ENCODE results near the gene SH2D5.

SH2D5 gene

DNA sequence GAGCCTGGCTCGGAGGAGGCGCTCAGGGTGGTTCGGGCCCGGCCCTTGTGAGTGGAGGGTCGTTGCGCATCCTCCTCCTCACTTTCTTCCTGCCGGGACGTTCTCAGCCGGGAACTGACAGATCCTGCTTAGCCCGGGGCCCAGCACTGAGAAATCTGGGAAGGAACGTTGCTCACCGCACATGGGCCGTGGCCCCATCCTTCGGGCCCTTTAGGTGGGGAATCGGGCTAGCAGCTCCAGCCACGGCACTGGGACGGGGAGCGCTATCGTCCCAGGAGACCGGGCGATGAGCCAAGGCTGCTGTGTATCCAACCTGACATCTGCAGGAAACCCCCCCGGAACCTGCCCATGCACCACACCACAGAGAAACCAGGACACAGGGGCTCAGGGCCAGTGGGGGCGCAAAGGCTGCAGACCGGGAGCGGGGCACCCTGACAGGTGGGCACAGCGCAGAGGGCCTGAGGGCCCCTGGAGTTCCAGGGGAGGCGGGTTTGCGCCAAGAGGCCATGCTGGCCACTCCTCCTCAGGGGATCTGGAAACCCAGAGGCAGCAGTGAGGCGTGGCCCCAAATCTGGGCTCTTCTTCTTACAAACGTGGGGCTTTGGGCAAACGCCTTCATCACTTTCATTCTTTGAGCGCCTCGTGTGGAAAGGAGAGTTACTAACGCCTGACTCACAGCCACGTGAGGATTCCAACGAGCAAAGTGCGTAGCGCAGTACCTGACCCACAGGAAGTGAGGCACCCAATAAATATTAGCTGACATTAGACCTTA is at the start of gene SH2D5:
SH2D5 (minus strand) TSS at position 116 of the 772 bp plus-strand sequence. CDS start 4,659 bp downstream, outside the sequence.
- DNase-seq: peak; percentile 74

- no peak for DNase-seq
Observed at GRCh38 chr1:20775700-20776099, 43.2 kb upstream of the SH2D5 start.

GRCh38 chr1:20771780-20772179 is 39.3 kb upstream of the SH2D5 start:
- DNase-seq: no peak

DNA sequence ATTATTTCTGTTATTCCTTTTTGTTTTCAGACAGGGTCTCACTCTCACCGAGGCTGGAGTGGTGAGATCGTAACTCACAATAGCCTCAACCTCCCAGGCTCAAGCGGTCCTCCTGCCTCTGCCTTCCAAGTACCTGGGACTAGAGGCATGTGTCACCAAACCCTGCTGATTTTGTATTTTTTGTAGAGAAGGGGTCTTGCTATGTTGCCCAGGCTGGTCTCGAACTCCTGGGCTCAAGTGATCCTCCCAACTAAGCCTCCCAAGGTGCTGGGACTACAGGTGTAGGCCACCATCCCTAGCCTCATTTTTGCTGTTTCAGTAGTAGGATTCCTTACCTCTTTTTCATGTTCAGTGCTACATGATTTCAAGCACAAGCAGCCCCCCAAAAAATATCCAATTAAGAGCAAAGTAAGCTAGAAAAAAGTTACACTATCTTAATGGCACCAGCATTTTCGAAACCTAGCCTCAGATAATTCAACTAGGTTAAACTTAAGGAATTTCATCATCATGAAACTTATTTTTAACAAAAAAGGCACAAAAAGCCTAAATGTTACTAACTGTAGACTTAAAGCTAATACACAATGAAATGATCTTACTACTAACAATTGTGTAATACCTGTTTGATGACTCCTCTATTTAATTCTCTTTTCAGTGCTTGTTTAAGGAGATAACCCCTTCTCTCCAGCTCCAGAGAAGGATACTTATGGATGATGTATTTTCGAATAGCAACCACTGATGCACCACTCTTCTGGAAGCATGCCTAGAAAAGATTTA is 38.0 kb upstream of the SH2D5 start:
- DNase-seq: no peak

GRCh38 chr1:20767271-20767670 is 34.8 kb upstream of the SH2D5 start:
- no peak for DNase-seq

GRCh38 chr1:20763417-20763816 is 30.9 kb upstream of the SH2D5 start:
- DNase-seq: no peak

DNA sequence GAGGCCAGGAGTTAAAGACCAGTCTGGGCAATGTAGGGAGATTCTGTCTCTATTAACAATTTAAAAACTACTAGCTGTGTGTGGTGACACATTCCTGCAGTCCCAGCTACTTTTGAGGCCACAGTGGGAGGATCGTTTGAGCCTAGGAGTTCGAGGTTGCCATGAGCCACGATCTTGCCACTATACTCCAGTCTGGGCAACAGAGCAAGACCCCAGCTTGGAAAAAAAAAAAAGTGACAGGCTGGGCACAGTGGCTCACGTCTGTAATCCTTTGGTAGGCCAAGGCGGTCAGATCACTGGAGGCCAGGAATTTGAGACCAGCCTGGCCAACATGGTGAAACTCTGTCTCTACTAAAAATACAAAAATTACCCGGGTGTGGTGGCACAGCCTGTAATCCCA is 27.8 kb upstream of the SH2D5 start:
- DNase-seq: no peak

DNA sequence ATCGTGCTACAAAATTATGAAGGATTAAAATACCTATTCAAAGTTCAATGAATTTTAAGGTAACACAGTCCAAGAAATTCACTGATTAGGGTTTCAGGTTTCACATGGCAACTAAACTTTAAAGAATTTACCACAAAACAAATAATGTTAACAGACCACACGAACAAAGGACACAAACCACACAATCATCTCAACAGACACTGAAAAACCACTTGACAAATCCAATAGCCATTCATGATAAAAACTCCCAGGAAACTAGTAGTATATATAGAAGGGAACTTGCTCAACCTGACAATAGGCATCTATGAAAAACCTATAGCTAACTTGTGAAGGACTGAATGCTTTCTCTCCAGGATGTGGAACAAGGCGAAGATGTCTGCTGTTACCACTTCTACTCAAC is 21.1 kb upstream of the SH2D5 start:
- no peak for DNase-seq

GRCh38 chr1:20751462-20751990 is 19.0 kb upstream of the SH2D5 start:
- no peak for DNase-seq

DNA sequence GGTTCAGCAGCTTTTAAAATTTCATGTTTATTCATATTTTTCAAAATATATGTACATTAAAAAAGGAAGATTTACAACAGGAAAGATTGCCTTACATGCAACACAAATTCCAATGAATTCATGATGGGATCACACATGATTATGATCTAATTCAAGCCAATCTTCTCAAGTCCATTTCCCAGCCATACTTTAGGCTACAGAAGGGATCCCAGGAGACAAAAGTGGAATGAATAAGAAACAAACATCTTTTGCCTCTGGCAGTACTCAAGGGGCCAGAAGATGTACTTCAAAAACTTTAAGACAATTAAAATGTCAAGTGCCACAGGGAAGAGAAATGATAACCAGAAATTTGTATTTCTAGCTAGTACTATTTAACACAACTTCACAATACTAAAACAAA is 10.2 kb upstream of the SH2D5 start:
- no peak for DNase-seq

GRCh38 chr1:20740781-20741180 is 8.3 kb upstream of the SH2D5 start:
- no peak for DNase-seq

DNA sequence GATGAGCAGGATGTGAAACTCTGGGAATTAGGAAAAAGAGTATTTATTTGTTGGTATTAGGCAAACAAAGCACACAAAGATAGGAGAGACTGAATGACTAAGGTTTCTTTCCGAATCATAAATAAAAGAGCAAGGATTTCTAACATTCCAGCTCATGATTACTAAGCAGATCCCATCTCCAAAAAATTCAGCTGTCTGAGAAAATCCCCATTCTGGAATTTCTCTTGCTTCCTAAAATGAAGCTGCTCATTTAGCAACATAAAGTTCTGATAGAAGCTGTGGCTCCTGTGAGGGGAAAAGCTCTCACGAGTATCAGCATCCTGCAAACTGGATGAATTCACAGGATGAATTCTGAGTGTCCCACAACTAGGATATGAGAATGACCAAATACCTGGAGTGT is 6.7 kb upstream of the SH2D5 start:
- DNase-seq: no peak

- DNase-seq: no peak
Observed at GRCh38 chr1:20735581-20736111, 3.1 kb upstream of the SH2D5 start.

DNA sequence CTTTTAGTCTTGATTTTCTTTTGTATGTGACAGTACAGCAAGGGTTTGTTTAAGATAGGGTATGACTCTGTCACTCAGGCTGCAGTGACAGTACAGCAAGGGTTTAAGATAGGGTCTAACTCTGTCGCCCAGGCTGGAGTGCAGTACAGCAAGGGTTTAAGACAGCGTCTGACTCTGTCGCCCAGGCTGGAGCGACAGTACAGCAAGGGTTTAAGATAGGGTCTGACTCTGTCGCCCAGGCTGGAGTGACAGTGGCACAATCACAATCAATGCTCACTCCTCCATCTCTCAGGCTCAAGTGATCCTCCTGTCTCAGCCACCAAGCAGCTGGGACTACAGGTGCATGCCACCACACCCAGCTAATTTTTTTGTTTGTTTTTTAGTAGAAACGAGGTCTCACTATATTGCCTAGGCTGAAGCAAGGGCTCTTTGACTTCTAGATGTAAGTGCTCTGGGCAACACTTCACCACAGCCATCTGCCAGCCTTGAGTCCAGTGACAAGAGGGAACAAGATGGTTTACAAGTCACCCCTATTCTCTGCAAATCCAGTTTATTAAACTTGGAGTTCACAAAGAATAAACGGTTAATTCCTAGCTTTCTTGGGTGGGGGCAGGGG is 965 bp upstream of the SH2D5 start:
- DNase-seq: no peak

DNA sequence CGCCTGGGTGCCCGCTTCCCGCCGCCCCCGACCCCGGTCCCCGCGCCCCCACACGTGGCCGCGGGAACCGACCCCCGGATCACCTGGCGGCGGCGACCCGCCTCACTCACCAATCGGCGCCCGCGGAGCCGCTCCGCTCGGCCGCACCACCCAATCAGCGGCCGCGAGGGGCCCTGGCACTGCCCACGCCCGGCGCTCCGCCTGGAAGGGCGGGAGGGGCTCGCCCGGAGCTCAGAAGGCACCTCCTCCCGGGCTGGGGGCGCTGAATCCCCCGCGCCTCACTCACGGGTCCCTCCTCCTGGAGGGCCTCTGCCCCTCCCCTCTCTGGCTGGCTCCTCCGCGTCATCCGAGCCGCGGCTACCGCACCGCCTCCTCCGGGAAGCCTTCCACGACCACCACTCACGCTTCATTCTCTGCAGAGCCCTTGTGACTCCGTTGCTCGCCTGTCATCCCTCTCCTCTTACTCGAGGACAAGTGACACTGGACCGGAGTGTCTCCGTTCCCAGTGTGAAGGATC is 374 bp downstream of the SH2D5 start:
- peak; percentile 67 for DNase-seq

- DNase-seq: no peak
Observed at GRCh38 chr1:20731057-20731991, 1.2 kb downstream of the SH2D5 start.

DNA sequence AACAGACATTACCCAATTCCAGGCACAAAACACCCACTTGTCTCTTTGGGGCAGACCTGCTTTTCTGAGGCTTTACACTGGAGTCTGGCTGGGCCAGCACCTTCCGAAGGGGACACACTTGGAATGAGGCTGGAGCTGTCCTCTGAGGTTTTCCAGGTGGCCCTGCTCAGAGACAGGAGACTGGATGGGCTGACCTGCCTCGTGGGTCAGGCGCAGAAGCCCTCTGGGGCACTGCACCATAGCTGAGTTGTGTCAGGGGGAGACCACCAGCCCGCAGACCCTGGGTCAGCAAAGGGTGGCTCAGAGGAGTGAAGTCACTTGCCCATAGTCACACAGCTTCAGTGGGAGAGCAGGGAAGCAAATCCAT is 1.8 kb downstream of the SH2D5 start:
- no peak for DNase-seq

DNA sequence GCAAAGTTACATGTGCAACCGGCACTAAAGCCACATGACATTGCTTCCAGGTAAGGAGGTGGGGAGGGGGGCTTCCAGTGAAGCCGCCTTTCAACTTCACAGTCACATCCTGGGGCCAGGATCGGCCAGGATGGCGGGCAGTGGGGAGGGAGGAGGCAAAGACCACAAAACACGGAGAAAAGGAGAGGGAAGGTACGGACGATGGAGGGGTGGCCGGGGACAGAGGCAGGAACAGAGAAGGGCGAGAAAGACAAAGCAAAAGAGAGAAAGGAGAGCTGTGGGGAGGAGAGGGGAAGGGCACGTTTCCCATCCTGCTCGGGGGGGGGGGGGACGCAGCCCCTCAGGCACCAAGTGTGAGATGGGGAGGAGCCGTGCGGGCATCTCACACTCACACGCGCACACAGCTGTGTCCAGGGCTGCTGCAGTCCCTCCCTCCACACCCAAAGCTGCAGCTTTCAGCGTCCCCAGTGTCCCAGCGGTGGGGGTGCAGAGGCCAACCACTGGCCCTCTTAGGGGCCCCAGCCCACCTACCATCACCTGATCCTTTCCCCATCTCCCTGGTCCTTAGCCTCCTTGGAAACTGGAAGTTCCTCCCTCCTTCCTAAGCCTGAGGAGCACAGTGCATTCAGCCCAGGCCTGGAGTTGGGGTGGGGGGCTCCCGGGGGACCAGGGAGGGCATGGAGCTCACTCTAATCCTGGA is 2.4 kb downstream of the SH2D5 start:
- DNase-seq: no peak

GRCh38 chr1:20729155-20729931 is 3.2 kb downstream of the SH2D5 start:
- DNase-seq: no peak

DNA sequence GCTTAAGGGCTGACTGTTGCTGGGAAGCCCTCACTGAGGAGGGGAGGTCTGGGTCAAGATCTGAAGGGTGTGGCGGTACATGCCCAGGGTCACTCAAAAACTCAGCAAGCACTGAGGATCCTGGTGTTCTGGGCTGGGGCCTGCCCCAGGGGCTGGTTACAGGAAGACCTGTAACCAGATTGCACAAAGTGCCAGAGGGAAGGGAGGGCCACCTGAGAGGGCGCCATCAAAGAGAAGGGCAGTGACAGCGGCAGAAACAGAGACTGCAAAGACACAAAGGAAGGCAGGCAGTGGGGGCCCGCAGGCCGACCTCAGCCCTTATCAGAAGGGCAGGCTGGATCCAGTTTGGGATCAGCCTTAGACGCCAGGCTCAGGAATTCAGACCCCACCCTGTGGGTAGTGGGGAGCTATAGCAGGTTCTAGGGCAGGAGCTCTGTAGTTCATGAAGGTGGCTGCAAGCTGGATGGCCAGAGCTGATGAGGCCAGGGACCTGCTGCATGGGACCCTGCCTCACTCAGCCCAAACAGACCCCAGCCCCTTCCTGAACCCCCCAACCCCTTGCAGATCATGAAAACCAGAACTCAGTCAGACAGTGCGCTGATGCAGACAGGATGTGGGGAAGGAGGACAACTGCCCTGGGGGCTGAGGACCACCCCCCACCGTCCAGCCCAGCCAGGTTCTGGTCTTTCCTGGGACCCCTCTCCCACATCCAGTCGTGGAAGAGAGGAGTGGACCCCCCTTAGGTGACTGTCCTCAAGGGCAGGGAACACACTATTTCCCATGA is 3.9 kb downstream of the SH2D5 start:
- DNase-seq: no peak

Data from COR-L47 (cell line).